ENCODE results near the gene SOCS6. TPM values are rescaled to one million over a fixed set of nuclear protein-coding genes. Genes with fewer than 3 reads are reported as not detected.

SOCS6 gene
- total RNA-seq, 3 donors from 2014 or later (not counting 1 experiment from before 2014, with no cell fraction given), result 2.5 to 8.1 (median 4.7) TPM

GRCh38 chr18:70256994-70257393 is 31.9 kb upstream of the SOCS6 start:
- Histone ChIP-seq H3K4me3 (ENCODE audit: low read length) (no peak overlapping the region), H3K27me3 (ENCODE audit: control insufficient read depth, insufficient read depth, low read length) (no peaks in the 10 kb centered on the region), H3K36me3 (ENCODE audit: control insufficient read depth, insufficient read depth, low read length) (no peaks in the 10 kb centered on the region), H3K27ac (ENCODE audit: low read length) (no peak overlapping the region), H3K9me3 (ENCODE audit: control insufficient read depth, insufficient read depth, low read length) (no peaks in the 10 kb centered on the region), H3K4me1 (ENCODE audit: control insufficient read depth, insufficient read depth, low read length) (no peaks in the 10 kb centered on the region)
- TF ChIP-seq CTCF (IDR thresholded peaks at IDR 0.05), result no peak
- WGBS (ENCODE audit: insufficient coverage), result 63% methylated on average over 4 of the region's 4 CpGs
- no peak overlapping the region for H3K4me3 Mint-ChIP-seq
- no peak for DNase-seq
- no peaks in the 10 kb centered on the region for H3K4me1 Mint-ChIP-seq
- H3K36me3 Mint-ChIP-seq, result no peaks in the 10 kb centered on the region
- no peaks in the 10 kb centered on the region for H3K9me3 Mint-ChIP-seq
- H3K27ac Mint-ChIP-seq, result no peak overlapping the region
- no peak for ATAC-seq
- H3K27me3 Mint-ChIP-seq (ENCODE audit: low read depth in 2 of 2), result peaks cover 8 to 45% of the 10 kb centered on the region in 2 donors
- intact Hi-C loops (cut with micrococcal nuclease), result no loop called here

GRCh38 chr18:70258243-70258642 is 30.6 kb upstream of the SOCS6 start:
- Mint-ChIP-seq H3K9me3 (no peaks in the 10 kb centered on the region), H3K4me3 (no peak overlapping the region), H3K27me3 (ENCODE audit: low read depth in 2 of 2) (peaks cover 10 to 40% of the 10 kb centered on the region in 2 donors), H3K27ac (no peak overlapping the region), H3K36me3 (no peaks in the 10 kb centered on the region), H3K4me1 (no peaks in the 10 kb centered on the region)
- ATAC-seq (no peak), DNase-seq (no peak)
- Histone ChIP-seq H3K4me1 (ENCODE audit: control insufficient read depth, insufficient read depth, low read length) (no peaks in the 10 kb centered on the region), H3K36me3 (ENCODE audit: control insufficient read depth, insufficient read depth, low read length) (no peaks in the 10 kb centered on the region), H3K9me3 (ENCODE audit: control insufficient read depth, insufficient read depth, low read length) (no peaks in the 10 kb centered on the region), H3K27me3 (ENCODE audit: control insufficient read depth, insufficient read depth, low read length) (no peaks in the 10 kb centered on the region), H3K4me3 (ENCODE audit: low read length) (no peak overlapping the region), H3K27ac (ENCODE audit: low read length) (no peak overlapping the region)
- intact Hi-C loops (cut with micrococcal nuclease), result no loop called here
- TF ChIP-seq CTCF (IDR thresholded peaks at IDR 0.05), result no peak

- no peak overlapping the region for H3K27ac ChIP-seq (ENCODE audit: low read length)
- no peak overlapping the region for H3K4me3 Mint-ChIP-seq
- H3K9me3 ChIP-seq (ENCODE audit: control insufficient read depth, insufficient read depth, low read length), result no peaks in the 10 kb centered on the region
- intact Hi-C loops (cut with micrococcal nuclease), result no loop called here
- H3K27ac Mint-ChIP-seq, result no peak overlapping the region
- DNase-seq (no peak), ATAC-seq (no peak)
- H3K4me1 Mint-ChIP-seq, result no peaks in the 10 kb centered on the region
- H3K9me3 Mint-ChIP-seq, result no peaks in the 10 kb centered on the region
- 89% methylated on average over 6 of the region's 6 CpGs for WGBS (ENCODE audit: insufficient coverage)
- H3K36me3 ChIP-seq (ENCODE audit: control insufficient read depth, insufficient read depth, low read length), result no peaks in the 10 kb centered on the region
- H3K4me1 ChIP-seq (ENCODE audit: control insufficient read depth, insufficient read depth, low read length), result no peaks in the 10 kb centered on the region
- no peaks in the 10 kb centered on the region for H3K27me3 ChIP-seq (ENCODE audit: control insufficient read depth, insufficient read depth, low read length)
- no peak for TF ChIP-seq CTCF (IDR thresholded peaks at IDR 0.05)
- H3K27me3 Mint-ChIP-seq (ENCODE audit: low read depth in 2 of 2), result peaks cover 10 to 30% of the 10 kb centered on the region in 2 donors
- H3K4me3 ChIP-seq (ENCODE audit: low read length), result no peak overlapping the region
- no peaks in the 10 kb centered on the region for H3K36me3 Mint-ChIP-seq
Measured at GRCh38 chr18:70260683-70261082, 28.2 kb upstream of the SOCS6 start.

GRCh38 chr18:70261141-70261788 is 27.6 kb upstream of the SOCS6 start:
- no peaks in the 10 kb centered on the region for H3K4me1 Mint-ChIP-seq
- peaks cover 10 to 25% of the 10 kb centered on the region in 2 donors for H3K27me3 Mint-ChIP-seq (ENCODE audit: low read depth in 2 of 2)

More at GRCh38 chr18:70261141-70261788, 27.6 kb upstream of the SOCS6 start:
- Histone ChIP-seq H3K36me3 (ENCODE audit: control insufficient read depth, insufficient read depth, low read length) (no peaks in the 10 kb centered on the region), H3K27ac (ENCODE audit: low read length) (no peak overlapping the region), H3K4me3 (ENCODE audit: low read length) (no peak overlapping the region), H3K4me1 (ENCODE audit: control insufficient read depth, insufficient read depth, low read length) (no peaks in the 10 kb centered on the region), H3K27me3 (ENCODE audit: control insufficient read depth, insufficient read depth, low read length) (no peaks in the 10 kb centered on the region), H3K9me3 (ENCODE audit: control insufficient read depth, insufficient read depth, low read length) (no peaks in the 10 kb centered on the region)
- Mint-ChIP-seq H3K9me3 (no peaks in the 10 kb centered on the region), H3K27ac (no peak overlapping the region), H3K36me3 (no peaks in the 10 kb centered on the region), H3K4me3 (no peak overlapping the region)
- ATAC-seq, result no peak
- TF ChIP-seq CTCF (IDR thresholded peaks at IDR 0.05), result no peak
- intact Hi-C loops (cut with micrococcal nuclease), result no loop called here
- WGBS (ENCODE audit: insufficient coverage), result 87% methylated on average over 9 of the region's 9 CpGs
- no peak for DNase-seq

All from natural killer cell (primary cell).